Kasumi-1 (cell line): ENCODE measurements around the gene TEX29.

Experiments
- DNase-seq, 2 experiments: peaks; one replicate each; lab custom pipeline; 2025; lab: John Stamatoyannopoulos, UW

TEX29 gene

GRCh38 chr13:111291908-111292307 is 28.5 kb upstream of the TEX29 start:
- DNase-seq, result no peak

DNA sequence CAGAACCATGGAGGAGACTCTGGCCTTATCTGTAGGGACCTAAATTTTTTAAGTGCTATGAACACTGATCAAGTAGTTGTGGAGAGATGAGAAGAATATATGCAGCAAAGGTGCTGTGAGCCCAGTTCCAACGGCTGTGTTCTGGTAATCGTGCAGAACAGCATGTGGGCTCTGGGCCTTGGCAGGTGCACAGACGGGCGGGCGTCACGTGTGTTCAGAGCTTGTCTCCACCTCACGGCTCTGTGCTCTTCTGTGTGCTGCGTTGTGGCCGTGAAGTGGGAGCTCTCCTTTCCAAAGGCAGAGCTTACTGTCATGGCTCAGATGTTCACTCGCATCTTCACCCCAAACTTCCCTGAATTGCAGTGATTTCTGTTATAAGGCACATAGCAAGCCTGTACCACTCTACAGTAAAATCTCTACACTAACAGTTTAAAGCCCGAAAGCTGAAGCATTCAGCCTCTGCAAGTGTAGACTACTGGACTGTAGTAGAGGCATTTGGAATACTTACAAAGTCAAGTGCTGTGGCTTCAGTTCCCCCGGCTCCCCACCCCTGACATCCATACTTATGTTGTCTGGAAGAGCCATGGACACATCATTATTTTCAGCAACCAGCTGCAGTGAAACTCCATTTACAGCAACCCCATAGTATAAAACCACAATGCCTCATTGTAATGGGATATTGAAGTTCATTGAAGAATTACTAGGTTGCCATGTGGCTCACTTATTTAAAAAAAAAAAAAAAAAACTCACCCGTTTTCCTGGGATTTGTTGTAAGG is 27.5 kb upstream of the TEX29 start:
- DNase-seq, result no peak

DNA sequence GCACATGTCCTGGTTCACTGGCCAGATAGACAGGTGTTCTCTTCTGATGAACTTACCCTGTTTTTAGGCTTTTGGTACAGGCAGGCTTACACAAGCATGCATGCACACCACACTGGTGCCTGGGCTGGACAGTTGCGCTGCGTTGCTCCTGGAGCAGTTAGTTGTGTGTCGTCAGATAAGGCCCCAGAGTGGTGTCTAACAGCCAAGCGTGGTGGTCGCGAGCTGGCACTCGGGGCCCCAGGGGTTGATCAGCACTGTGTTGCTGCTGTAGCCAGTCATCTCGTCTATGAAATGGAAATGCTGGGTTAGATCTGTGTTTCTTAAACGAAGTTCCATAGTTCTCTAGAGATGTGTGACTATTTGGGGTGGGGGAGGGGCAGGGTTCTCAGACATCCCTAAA is 24.6 kb upstream of the TEX29 start:
- DNase-seq, result no peak

- no peak for DNase-seq
Measured at GRCh38 chr13:111296417-111296816, 24.0 kb upstream of the TEX29 start.

- DNase-seq, result no peak
Measured at GRCh38 chr13:111298214-111298975, 22.0 kb upstream of the TEX29 start.

DNA sequence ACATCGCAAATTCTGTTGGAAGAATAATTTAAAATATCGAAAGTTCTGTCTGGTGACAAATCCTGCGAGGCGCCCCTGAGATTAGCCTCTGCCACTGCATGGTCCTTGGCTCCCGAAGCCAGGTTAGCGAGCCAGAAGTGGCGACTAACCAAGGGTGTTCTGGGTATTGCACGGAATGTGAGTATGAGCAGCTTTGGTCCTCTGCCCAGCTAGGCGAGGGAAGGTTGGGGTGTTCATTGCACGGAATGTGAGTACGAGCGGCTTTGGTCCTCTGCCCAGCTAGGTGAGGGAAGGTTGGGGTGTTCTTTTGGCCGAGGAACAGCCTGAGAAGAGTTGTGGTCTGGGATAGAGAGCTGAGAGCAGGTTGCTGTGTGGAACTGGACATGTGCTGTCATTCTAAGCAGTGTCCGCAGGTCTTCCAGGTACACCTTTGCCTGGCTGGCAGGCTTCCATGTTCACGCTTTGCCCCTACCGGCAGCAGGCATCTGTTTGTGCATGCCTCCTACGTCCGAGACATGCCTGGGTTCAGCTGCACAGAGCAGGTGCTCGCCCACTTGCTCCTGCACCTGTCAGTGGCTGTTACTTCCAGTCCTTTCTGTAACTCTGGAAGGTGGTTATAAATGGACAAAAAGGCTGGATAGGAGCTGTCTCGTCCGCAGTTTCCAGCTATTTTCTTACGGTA is 18.3 kb upstream of the TEX29 start:
- DNase-seq, result no peak

GRCh38 chr13:111303559-111303958 is 16.9 kb upstream of the TEX29 start:
- no peak for DNase-seq

GRCh38 chr13:111304041-111304544 is 16.3 kb upstream of the TEX29 start:
- DNase-seq, result no peak

GRCh38 chr13:111304603-111305289 is 15.7 kb upstream of the TEX29 start:
- no peak for DNase-seq

- no peak for DNase-seq
Measured at GRCh38 chr13:111312944-111313590, 7.4 kb upstream of the TEX29 start.

DNA sequence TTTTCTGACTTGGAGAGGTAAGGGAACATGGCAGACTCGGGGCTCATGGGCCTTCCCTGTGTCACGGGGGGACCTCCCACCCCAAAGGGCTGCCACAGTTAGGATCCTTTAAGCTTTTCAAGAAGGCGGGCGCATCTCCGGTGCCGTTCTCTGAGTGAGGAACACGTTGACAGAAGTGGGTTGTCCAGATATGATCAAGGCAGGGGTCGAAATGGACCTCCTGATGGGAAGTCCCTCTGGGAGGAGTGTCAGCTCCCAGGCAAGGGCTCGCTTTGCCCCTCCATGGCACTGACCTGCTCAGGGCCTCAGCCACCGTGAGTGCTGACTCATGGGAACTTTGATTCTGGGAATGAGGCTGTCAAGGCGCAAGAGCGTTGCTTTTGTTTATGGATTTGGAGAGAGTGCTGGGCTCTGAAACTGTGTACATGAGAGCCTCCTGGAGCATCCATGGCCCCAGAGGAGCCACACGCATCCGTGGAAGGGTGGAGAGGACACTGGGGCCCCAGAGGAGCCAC is 6.5 kb upstream of the TEX29 start:
- DNase-seq, result no peak

GRCh38 chr13:111314852-111315251 is 5.6 kb upstream of the TEX29 start:
- DNase-seq, result no peak

DNA sequence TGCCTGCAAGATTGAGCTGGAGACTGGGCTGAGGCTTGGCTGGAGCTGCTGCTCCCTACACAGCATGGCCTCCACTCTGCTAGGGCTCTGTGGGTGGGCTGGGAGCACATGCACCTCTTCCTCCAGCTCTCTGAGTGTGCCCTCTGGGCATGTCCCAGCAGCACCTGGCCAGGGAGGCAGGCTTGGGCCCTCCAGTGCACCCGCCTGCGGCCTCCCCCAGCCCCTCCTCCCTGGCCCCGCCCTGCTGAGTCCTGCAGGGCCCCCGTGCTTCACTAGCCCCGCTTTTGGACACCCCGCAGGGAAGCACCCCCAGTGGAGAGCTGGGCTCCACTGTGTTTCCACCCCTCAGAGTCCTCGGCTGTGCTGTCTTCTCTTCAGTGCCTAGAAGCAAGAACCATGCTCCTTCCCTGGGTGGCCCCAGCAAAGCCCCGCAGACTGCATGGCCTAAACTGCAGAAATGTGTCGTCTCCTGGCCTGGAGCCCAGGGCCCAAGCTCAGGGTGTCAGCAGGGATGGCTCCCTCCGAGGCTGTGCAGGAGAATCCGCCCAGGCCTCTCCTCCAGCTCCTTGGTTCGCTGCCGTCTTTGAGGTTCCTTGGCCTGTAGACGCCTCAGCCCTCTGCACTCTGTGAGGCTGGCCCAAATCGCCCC is 5.0 kb upstream of the TEX29 start:
- no peak for DNase-seq

- no peak for DNase-seq
Measured at GRCh38 chr13:111316161-111316730, 4.2 kb upstream of the TEX29 start.

- DNase-seq, result no peak
Measured at GRCh38 chr13:111317042-111317550, 3.3 kb upstream of the TEX29 start.

DNA sequence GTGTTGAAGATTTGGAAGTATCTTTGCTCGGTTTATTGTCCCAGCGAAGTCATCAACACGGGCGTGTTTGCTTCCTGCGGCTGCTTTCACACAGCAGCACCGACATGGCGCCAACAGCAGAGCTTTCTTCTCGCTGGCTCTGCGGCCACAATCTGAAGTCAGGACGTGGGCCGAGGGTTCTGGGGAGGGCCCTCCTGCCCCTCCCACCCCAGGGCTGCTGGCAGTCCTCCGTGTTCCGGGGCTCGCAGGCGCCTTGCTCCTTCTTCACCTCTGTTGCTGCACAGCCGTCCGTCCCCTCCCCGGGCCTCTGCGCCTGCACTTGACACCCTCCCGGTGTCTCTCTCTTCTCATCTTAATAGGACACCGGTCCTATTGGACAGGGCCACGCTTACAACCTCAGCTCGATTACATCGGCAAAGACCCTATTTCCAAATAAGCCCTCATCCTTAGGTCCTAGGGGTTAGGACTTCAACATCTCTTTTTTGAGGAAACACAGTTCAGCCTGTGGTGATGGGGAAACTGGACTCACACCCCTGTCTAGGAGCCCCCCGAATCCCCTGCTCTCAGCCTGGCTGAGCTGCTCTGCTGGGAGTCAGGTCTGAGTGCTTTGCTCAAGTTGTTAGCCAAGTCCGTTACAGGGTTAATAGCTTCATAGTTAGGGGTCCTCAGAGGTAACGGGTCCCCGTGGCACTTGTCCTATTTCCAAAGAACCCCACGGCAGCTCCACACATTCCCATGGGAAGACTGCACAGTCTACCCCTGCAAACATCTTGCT is 2.7 kb upstream of the TEX29 start:
- DNase-seq, result no peak

- DNase-seq, result no peak
Measured at GRCh38 chr13:111318386-111318785, 2.1 kb upstream of the TEX29 start.

GRCh38 chr13:111319521-111319920 is 921 bp upstream of the TEX29 start:
- DNase-seq, result no peak
